NT2/D1 (cell line): ENCODE results near the gene TSR3.

ENCODE experiments used
- DNase-seq: peaks from one replicate; pipeline ENCODE4 v3.0.0-alpha.2; 2011; ENCODE audit warnings: low read depth, low spot score
- H3K27me3 ChIP-seq: 2 replicates; pipeline ENCODE4 v1.6.0; 2011; ENCODE audit warnings: mild to moderate bottlenecking; ENCODE audit not compliant: insufficient read length, insufficient read depth
- H3K36me3 ChIP-seq: 2 replicates; pipeline ENCODE4 v1.6.1; 2011; ENCODE audit warnings: mild to moderate bottlenecking, low read length, mixed read lengths; ENCODE audit not compliant: insufficient read depth, insufficient read length
- H3K4me1 ChIP-seq: 2 replicates; pipeline ENCODE4 v1.5.1; 2011; ENCODE audit not compliant: insufficient read depth, insufficient read length
- H3K4me3 ChIP-seq: 2 replicates; pipeline ENCODE4 v1.5.1; 2011; ENCODE audit warnings: low read depth; ENCODE audit not compliant: insufficient read length
- H3K9ac ChIP-seq: 2 replicates; pipeline ENCODE4 v1.6.0; 2011; ENCODE audit warnings: low read depth; ENCODE audit not compliant: insufficient read length
- H3K9me3 ChIP-seq: 2 replicates; pipeline ENCODE4 v1.5.1; 2011; ENCODE audit warnings: mild to moderate bottlenecking, low read length; ENCODE audit not compliant: insufficient read depth
- SUZ12 ChIP-seq: IDR thresholded peaks from 2 replicates; pipeline ENCODE4 v1.6.1; 2011; ENCODE audit not compliant: insufficient read length, insufficient read depth; ENCODE audit errors: extremely low read depth
- YY1 ChIP-seq: IDR thresholded peaks from 2 replicates; pipeline ENCODE4 v1.6.1; 2011; ENCODE audit not compliant: insufficient read length, insufficient read depth
- ZNF274 ChIP-seq: IDR thresholded peaks from 2 replicates; pipeline ENCODE4 v1.6.1; 2011; ENCODE audit warnings: mild to moderate bottlenecking, low read depth, low read length

The TSR3 gene

GRCh38 chr16:1356061-1356900, 4.6 kb upstream of the TSR3 start:
- H3K9ac ChIP-seq: no peak overlapping the region
- DNase-seq: no peak
- no peaks in the 10 kb centered on the region for H3K27me3 ChIP-seq
- TF ChIP-seq ZNF274: no peak
- TF ChIP-seq YY1: no peak
- TF ChIP-seq SUZ12: no peak
- no peaks in the 10 kb centered on the region for H3K9me3 ChIP-seq
- peaks cover 26% of the 10 kb centered on the region for H3K36me3 ChIP-seq
- H3K4me3 ChIP-seq: no peak overlapping the region
- H3K4me1 ChIP-seq: peaks cover 2% of the 10 kb centered on the region

- H3K4me3 ChIP-seq: no peak overlapping the region
- TF ChIP-seq YY1: no peak
- TF ChIP-seq ZNF274: no peak
- TF ChIP-seq SUZ12: no peak
- peaks cover 24% of the 10 kb centered on the region for H3K36me3 ChIP-seq
Measured at GRCh38 chr16:1355591-1355990, 3.9 kb upstream of the TSR3 start.

GRCh38 chr16:1354815-1355540, 3.3 kb upstream of the TSR3 start:
- DNase-seq: no peak
- peaks cover 7% of the 10 kb centered on the region for H3K4me1 ChIP-seq
- no peak overlapping the region for H3K4me3 ChIP-seq
- H3K9ac ChIP-seq: no peak overlapping the region
- H3K27me3 ChIP-seq: no peaks in the 10 kb centered on the region
- TF ChIP-seq ZNF274 (no peak), SUZ12 (no peak), YY1 (no peak)
- peaks cover 25% of the 10 kb centered on the region for H3K36me3 ChIP-seq
- H3K9me3 ChIP-seq: no peaks in the 10 kb centered on the region

More at GRCh38 chr16:1355591-1355990, 3.9 kb upstream of the TSR3 start:
- Histone ChIP-seq H3K4me1 (peaks cover 5% of the 10 kb centered on the region), H3K9ac (no peak overlapping the region), H3K9me3 (no peaks in the 10 kb centered on the region), H3K27me3 (no peaks in the 10 kb centered on the region)
- DNase-seq: no peak

GRCh38 chr16:1351215-1351581, 480 bp downstream of the TSR3 start:
- H3K9me3 ChIP-seq: no peaks in the 10 kb centered on the region
- peak overlapping the region; percentile 97 for H3K9ac ChIP-seq
- H3K4me1 ChIP-seq: peaks cover 7% of the 10 kb centered on the region
- H3K27me3 ChIP-seq: no peaks in the 10 kb centered on the region
- H3K36me3 ChIP-seq: peaks cover 44% of the 10 kb centered on the region
- no peak for DNase-seq
- no peak for TF ChIP-seq ZNF274
- H3K4me3 ChIP-seq: peak overlapping the region; percentile 97

GRCh38 chr16:1350691-1351090, 987 bp downstream of the TSR3 start:
- no peaks in the 10 kb centered on the region for H3K9me3 ChIP-seq
- no peak for DNase-seq
- H3K36me3 ChIP-seq: peaks cover 44% of the 10 kb centered on the region
- peaks cover 7% of the 10 kb centered on the region for H3K4me1 ChIP-seq
- no peaks in the 10 kb centered on the region for H3K27me3 ChIP-seq
- TF ChIP-seq YY1: no peak
- TF ChIP-seq SUZ12: no peak
- TF ChIP-seq ZNF274: no peak
- peak overlapping the region; percentile 97 for H3K9ac ChIP-seq
- peak overlapping the region; percentile 97 for H3K4me3 ChIP-seq

- Histone ChIP-seq H3K4me1 (peaks cover 7% of the 10 kb centered on the region), H3K9ac (no peak overlapping the region)
Measured at GRCh38 chr16:1349951-1350350, 1.7 kb downstream of the TSR3 start.

GRCh38 chr16:1349351-1349750, 2.3 kb downstream of the TSR3 start:
- H3K9ac ChIP-seq: no peak overlapping the region
- TF ChIP-seq ZNF274 (no peak), YY1 (no peak), SUZ12 (no peak)
- peaks cover 7% of the 10 kb centered on the region for H3K4me1 ChIP-seq
- H3K36me3 ChIP-seq: peaks cover 44% of the 10 kb centered on the region
- no peak overlapping the region for H3K4me3 ChIP-seq
- no peaks in the 10 kb centered on the region for H3K27me3 ChIP-seq
- H3K9me3 ChIP-seq: no peaks in the 10 kb centered on the region
- DNase-seq: no peak

More at GRCh38 chr16:1349951-1350350, 1.7 kb downstream of the TSR3 start:
- Histone ChIP-seq H3K9me3 (no peaks in the 10 kb centered on the region), H3K27me3 (no peaks in the 10 kb centered on the region), H3K36me3 (peaks cover 44% of the 10 kb centered on the region), H3K4me3 (peak overlapping the region; percentile 8)
- DNase-seq: no peak
- no peak for TF ChIP-seq ZNF274
- TF ChIP-seq YY1: no peak
- no peak for TF ChIP-seq SUZ12
